Measurements from ENCODE around the gene FOXN3. TPM values are rescaled to one million over a fixed set of nuclear protein-coding genes. Genes with fewer than 3 reads are reported as not detected.

Gene FOXN3
- total RNA-seq, 4 donors from 2014 or later = 91.7 to 207 (median 125) TPM

DNA sequence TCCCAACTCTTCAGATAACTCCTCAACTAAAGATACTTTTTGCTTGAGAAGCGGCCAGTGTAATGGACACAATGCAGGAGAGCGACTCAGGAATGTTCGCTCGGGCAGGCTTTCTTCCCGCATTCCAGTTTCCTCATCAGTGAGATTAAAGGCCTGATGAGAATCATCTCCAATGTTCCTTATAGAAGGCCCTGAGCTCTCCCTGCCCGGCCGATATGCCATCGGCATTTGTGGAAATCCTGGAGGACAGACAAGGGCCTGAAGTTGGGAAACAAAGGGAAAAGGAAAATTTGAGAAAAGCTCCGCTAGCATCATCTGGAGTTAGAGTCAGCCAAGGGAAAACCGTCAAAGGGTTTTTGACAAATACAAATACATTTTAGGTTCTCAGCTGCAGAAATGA, 38.0 kb upstream of the FOXN3 start:
- TF ChIP-seq, protein P1, sequence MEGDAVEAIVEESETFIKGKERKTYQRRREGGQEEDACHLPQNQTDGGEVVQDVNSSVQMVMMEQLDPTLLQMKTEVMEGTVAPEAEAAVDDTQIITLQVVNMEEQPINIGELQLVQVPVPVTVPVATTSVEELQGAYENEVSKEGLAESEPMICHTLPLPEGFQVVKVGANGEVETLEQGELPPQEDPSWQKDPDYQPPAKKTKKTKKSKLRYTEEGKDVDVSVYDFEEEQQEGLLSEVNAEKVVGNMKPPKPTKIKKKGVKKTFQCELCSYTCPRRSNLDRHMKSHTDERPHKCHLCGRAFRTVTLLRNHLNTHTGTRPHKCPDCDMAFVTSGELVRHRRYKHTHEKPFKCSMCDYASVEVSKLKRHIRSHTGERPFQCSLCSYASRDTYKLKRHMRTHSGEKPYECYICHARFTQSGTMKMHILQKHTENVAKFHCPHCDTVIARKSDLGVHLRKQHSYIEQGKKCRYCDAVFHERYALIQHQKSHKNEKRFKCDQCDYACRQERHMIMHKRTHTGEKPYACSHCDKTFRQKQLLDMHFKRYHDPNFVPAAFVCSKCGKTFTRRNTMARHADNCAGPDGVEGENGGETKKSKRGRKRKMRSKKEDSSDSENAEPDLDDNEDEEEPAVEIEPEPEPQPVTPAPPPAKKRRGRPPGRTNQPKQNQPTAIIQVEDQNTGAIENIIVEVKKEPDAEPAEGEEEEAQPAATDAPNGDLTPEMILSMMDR (IDR thresholded peaks at IDR 0.05) = no peak
- DNase-seq (ENCODE audit: low spot score) (no peak), ATAC-seq (ENCODE audit: low FRiP score) (no peak)

DNA sequence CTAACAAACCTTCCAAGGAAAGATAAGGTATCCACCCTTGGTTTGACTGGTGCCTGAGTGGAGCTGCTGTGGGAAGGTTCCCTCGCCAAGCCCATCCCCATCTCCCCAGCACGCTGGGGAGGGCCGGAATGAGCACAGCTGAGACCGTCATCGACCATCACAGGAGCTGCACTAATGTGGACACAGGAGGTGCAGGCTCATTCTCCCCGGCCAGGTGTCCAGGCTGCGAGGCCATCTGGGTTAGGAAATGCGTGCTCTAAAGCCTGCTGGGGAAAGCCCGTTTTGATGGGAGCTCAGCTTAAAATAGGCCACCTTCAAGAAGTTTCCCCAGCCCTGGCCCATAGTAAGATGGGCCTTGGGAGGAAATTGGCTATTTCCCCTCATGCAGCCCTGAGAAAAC, 35.2 kb upstream of the FOXN3 start:
- no peak for DNase-seq (ENCODE audit: low spot score)
- TF ChIP-seq, protein P1 (IDR thresholded peaks at IDR 0.05) = no peak
- no peak for ATAC-seq (ENCODE audit: low FRiP score)

DNA sequence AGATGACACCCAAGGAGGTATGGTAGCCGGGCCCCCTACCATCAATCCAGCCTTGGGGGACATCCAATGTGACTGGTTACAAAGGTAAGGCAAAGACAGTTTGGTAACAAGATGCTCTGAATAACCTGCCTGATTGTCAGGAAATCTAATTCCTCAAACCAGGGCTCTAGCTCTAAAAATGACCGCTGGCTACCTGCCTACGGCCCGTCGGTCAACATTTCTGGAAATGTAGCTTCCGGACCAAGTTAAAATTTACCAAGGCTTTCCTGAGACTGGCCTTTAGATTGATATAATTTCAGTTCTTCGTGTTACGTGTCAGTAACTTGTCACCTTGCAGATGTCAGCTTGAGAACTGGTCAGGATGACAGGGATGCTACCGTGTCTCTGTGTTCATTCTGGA, 34.2 kb upstream of the FOXN3 start:
- no peak for ATAC-seq (ENCODE audit: low FRiP score)
- DNase-seq (ENCODE audit: low spot score) = no peak
- TF ChIP-seq, protein P1 (IDR thresholded peaks at IDR 0.05) = no peak

DNA sequence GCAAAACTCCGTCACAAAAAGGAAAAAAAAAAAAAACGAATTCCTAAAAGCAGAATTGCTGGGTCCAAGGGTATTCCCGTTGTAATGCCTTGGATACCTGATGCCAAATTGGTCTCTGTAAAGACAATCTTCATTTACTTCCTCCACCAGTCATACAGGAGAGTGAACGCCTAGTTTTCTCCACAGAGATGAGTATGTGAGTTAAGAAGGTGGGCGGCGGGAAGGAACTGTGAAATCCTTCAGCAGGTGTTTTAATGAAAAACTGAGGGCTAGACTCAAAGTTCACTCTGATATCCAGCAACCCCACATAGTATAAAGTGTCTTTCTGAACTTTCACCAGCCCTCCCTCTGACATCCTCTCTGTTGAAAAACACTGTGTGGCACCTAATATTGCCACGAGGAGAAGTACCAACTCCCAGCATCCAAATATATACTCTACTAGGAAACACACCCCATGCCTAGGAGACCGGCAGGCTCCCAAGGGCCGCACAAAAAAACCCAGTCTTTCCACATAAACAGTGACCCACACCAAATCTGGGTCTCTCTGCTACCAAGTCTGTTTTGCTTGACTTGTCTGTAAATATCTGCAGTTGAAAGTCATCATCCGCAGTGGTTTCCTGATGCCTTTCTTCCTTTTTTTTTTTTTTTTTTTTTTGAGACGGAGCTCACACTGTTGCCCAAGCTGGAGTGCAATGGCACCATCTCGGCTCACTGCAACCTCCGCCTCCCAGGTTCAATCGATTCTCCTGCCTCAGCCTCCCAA, 30.3 kb upstream of the FOXN3 start:
- DNase-seq (ENCODE audit: low spot score) = no peak
- TF ChIP-seq, protein P1 (IDR thresholded peaks at IDR 0.05) = no peak
- ATAC-seq (ENCODE audit: low FRiP score) = no peak

DNA sequence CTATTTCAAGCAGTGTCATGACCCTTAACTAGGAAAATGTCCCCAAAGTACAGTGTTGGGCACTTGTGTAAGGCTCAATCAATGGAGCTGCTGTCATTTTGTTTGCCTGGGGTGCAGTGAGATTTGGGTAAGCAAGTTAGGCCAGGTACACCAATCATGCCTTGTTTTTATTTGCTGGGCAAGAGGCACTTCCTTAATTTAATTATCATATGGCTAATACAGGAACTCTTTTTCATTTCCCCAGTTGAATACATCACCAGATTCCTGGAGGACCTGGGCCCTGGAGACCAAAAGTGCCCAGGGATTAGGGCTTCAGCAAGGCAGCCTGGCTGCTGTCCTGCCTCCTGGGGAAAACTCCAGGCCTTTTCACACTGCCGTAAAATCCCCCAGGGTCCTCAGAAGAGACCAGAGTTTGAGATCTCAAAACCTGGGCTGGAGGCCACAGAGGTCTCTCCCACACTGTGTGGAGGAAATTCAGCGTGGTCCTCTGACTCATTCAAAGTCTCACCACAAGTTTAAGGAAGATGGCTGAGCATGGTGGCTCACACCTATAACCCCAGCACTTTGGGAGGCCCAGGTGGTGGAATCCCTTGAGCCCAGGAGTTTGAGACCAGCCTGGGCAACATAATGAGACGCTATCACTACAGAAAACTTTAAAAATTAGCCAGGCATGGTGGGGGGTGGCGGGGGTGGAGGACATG, 28.4 kb upstream of the FOXN3 start:
- no peak for ATAC-seq (ENCODE audit: low FRiP score)
- TF ChIP-seq, protein P1 (IDR thresholded peaks at IDR 0.05) = no peak
- DNase-seq (ENCODE audit: low spot score) = no peak

DNA sequence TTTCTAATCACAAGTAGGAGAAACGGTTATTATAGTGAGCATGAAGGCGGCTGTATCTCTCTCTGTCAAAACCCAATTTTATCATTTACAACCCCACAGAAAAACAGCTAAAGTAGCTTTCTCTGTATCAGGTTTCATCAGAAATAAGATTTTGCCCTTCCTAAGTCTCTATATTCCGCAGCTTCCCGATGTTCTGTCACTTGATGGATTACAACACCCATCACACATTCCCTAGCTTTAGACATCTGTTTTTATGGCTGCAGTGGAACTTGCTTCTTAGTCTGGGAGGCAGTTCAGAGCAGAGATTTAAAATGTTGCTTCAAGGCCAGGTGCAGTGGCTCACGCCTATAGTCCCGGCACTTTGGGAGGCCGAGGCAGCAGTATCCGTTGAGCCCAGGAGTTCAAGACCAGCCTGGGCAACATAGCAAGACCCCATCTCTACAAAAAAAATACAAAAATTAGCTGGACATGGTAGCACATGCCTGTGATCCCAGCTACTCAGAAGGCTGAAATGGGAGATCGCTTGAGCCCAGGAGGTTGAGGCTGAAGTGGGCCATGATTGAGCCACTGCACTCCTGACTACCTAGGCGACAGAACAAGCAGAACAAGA, 27.6 kb upstream of the FOXN3 start:
- ATAC-seq (ENCODE audit: low FRiP score) = no peak
- TF ChIP-seq, protein P1 (IDR thresholded peaks at IDR 0.05) = no peak
- no peak for DNase-seq (ENCODE audit: low spot score)

Measured in omental fat pad (tissue), 4 donors.